Measurements from ENCODE around the gene AP1M2. TPM values are rescaled to one million over a fixed set of nuclear protein-coding genes. Genes with fewer than 3 reads are reported as not detected.

Gene AP1M2
- total RNA-seq, 1 experiment from 2014 or later, result 146 TPM

DNA sequence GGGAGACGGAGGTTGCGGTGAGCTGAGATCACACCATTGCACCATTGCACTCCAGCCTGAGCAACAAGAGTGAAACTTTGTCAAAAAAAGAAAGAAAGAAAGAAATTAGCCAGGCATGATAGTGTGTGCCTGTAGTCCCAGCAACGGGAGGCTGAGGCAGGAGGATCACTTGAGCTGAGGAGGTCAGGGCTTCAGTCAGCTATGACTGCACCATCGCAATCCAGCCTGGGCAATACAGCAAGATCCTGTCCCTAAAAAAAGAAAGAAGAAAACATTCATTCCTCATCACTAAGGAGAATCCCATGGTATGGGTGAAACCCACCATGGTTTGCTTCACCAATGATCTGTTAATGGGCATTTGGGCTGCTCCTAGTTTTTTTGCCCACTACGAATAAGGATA lies 13.0 kb upstream of the AP1M2 start:
- H3K4me3 Mint-ChIP-seq, result peak overlapping the region in 1 of 2 experiments; percentile 26; a peak in 1 of 5 replicates
- Histone ChIP-seq H3T11ph (ENCODE audit: low read length) (no peak overlapping the region), H3K56ac (ENCODE audit: insufficient read length, low read depth, low read length) (no peak overlapping the region), H2BK15ac (ENCODE audit: low read depth, low read length) (no peak overlapping the region), H4K20me1 (ENCODE audit: control insufficient read depth, insufficient read depth, insufficient read length) (no peaks in the 10 kb centered on the region), H4K5ac (ENCODE audit: insufficient read length, low read depth, low read length) (no peak overlapping the region), H3K9ac (ENCODE audit: extremely low read depth, insufficient read length, low read length) (no peak overlapping the region), H2AK5ac (ENCODE audit: insufficient read length, low read length) (no peak overlapping the region), H3K27ac (ENCODE audit: insufficient read length, low read depth, low read length) (no peak overlapping the region), H2BK12ac (ENCODE audit: insufficient read length, low read depth, low read length) (no peak overlapping the region), H3K4me2 (ENCODE audit: insufficient read depth, insufficient read length, low read length) (no peak overlapping the region), H3K18ac (ENCODE audit: insufficient read length, low read depth, low read length) (no peak overlapping the region), H3K23ac (ENCODE audit: insufficient read length, low read depth, low read length) (no peak overlapping the region), H4K91ac (ENCODE audit: insufficient read length, low read depth, low read length) (no peak overlapping the region), H3K23me2 (ENCODE audit: insufficient read length, low read depth, low read length, poor library complexity, severe bottlenecking) (peaks cover 11% of the 10 kb centered on the region), H4K8ac (replicated peaks; ENCODE audit: insufficient read length, low read depth, low read length) (no peak overlapping the region), H3K79me2 (ENCODE audit: insufficient read depth, low read length) (no peaks in the 10 kb centered on the region; the same call in 1 of the 2 replicates), H3K27me3 (ENCODE audit: insufficient read depth, low read length) (no peaks in the 10 kb centered on the region), H3K4ac (ENCODE audit: low read depth, low read length) (no peak overlapping the region), H3K79me1 (ENCODE audit: insufficient read depth, low read depth, low read length, poor library complexity, severe bottlenecking) (no peaks in the 10 kb centered on the region), H2BK120ac (ENCODE audit: low read depth, low read length, poor library complexity, severe bottlenecking) (no peak overlapping the region), H2BK20ac (ENCODE audit: low read depth, low read length, poor library complexity, severe bottlenecking) (no peak overlapping the region), H3K4me1 (ENCODE audit: insufficient read depth, low read length) (no peaks in the 10 kb centered on the region), H2BK5ac (ENCODE audit: insufficient read length, low read length) (no peak overlapping the region), H3K9me3 (ENCODE audit: control insufficient read depth, low read depth, low read length) (no peaks in the 10 kb centered on the region), H3K14ac (ENCODE audit: insufficient read depth, low read length) (no peak overlapping the region), H2AFZ (ENCODE audit: low read length) (no peak overlapping the region)
- no peaks in the 10 kb centered on the region for H3K36me3 Mint-ChIP-seq (ENCODE audit: insufficient read depth in 1 of 3, low read depth in 3 of 3)
- H3K4me1 Mint-ChIP-seq, result peaks cover 16 to 18% of the 10 kb centered on the region in 2 experiments
- no CpG with 5 or more reads among the region's 5 CpGs for WGBS (ENCODE audit: extremely low coverage, insufficient read length, low lambda C conversion rate)
- peaks cover 12% of the 10 kb centered on the region for H3K27me3 Mint-ChIP-seq (ENCODE audit: low read depth)
- no peak overlapping the region for H3K27ac Mint-ChIP-seq
- TF ChIP-seq, protein P1, sequence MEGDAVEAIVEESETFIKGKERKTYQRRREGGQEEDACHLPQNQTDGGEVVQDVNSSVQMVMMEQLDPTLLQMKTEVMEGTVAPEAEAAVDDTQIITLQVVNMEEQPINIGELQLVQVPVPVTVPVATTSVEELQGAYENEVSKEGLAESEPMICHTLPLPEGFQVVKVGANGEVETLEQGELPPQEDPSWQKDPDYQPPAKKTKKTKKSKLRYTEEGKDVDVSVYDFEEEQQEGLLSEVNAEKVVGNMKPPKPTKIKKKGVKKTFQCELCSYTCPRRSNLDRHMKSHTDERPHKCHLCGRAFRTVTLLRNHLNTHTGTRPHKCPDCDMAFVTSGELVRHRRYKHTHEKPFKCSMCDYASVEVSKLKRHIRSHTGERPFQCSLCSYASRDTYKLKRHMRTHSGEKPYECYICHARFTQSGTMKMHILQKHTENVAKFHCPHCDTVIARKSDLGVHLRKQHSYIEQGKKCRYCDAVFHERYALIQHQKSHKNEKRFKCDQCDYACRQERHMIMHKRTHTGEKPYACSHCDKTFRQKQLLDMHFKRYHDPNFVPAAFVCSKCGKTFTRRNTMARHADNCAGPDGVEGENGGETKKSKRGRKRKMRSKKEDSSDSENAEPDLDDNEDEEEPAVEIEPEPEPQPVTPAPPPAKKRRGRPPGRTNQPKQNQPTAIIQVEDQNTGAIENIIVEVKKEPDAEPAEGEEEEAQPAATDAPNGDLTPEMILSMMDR (conservative IDR thresholded peaks at IDR 0.05), result no peak
- H3K9me3 Mint-ChIP-seq, result no peaks in the 10 kb centered on the region
- no peak for DNase-seq

Measured in H9 (cell line).